A673 (cell line): ENCODE measurements around the gene HK1.

Experiments used
- CTCF ChIP-seq: fragments of 300-800, 200-600 bp; sonication (generic); conservative IDR thresholded peaks from 2 replicates; pipeline ENCODE4 v1.5.1; 2017; ENCODE audit warnings: low read depth, mild to moderate bottlenecking, antibody characterized with exemption, low read length, moderate library complexity, mixed read lengths
- EZH2 ChIP-seq: fragments of 200-600 bp; sonication (generic); IDR thresholded peaks from 2 replicates; pipeline ENCODE4 v1.6.1; 2017; ENCODE audit warnings: borderline replicate concordance, low read depth, mild to moderate bottlenecking, mixed read lengths, antibody characterized with exemption, low read length; ENCODE audit not compliant: poor library complexity, severe bottlenecking

- TF ChIP-seq CTCF = no peak
- TF ChIP-seq EZH2 = no peak
Measured at GRCh38 chr10:69242852-69243212, 35.5 kb upstream of the HK1 start.
